GM18517 (cell line): ENCODE data around the gene SIRPD.
"Not testable (repeated sequence)": the region's sequence is repeated elsewhere in the genome, so short reads cannot be mapped to it uniquely, and the experiment has no call there.

Source experiments
- ATAC-seq: cut with Tn5 transposase; IDR thresholded peaks from one replicate; pipeline ENCODE4 v1.9.1; 2021; ENCODE audit warnings: mild to moderate bottlenecking, moderate library complexity; ENCODE audit not compliant: unreplicated experiment

SIRPD gene

DNA sequence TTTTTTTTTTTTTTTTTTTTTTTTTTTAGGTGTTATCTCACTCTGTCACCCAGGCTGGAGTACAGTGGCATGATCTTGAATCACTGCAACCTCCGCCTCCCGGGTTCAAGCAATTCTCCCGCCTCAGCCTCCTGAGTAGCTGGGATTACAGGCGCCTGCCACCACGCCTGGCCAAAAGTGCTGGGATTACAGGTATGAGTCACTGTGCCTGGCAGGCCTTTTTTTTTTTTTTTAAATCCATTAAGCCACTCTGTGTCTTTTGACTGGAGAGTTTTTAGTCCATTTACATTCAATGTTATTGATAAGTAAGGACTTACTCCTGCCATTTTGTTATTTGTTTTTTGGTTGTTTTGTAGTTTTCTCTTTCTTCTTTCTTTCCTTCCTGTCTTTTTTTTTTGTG is 60.1 kb downstream of the SIRPD start:
- not testable (repeated sequence) for ATAC-seq

DNA sequence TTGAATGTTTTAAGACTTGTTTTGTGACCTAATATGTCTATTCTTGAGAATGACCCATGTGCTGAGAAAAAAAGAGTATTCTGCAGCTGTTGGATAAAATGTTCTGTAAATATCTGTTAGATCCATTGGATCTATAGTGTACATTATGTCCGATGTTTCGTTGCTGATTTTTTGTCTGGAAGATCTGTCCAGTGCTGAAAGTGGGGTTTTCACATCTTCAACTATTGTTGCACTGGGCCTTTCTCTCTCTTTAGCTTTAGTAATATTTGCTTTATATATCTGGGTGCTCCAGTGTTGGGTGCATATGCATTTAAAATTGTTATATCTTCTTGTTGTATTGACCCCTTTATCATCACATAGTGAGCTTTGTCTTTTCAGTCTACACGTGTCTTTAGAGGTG is 60.6 kb downstream of the SIRPD start:
- no peak for ATAC-seq

DNA sequence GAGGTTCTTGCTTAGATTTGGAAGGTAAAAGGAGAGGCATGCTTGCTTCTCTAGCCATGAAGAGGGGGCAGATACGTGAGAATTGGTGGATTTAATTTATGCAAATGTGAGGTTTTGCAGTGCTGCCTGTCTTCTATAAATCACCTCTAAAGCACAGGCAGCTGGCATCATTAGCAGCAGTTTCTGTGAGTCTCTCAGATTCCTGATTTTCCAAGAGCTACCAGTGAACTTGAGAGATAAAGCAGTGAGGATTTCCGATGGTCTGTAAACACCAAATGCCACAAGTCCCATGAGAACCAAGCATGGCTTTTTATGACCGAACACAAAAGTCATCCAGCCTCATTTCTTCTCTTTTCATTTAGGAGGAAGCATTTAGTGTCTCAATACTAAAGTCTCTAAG is 63.1 kb downstream of the SIRPD start:
- ATAC-seq, result no peak

DNA sequence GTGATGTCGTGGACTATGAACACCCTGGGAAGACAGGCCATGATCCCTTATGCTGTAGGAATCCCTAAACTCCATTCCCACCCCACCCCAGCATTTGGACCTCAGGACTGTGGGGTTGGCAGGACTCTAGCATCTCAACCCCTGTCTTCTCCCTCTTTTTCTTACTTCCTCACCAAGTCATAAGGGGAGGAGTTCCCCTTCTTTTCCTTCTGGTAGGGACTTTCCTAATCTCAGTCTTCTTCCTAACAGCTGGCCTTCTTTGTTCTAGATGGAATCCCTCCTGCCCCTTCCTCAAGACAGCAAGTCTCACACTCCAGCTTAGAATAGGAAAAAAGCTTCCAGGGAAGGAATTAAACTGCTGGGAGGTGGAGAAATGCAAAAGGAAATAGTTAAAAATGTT is 64.0 kb downstream of the SIRPD start:
- no peak for ATAC-seq

DNA sequence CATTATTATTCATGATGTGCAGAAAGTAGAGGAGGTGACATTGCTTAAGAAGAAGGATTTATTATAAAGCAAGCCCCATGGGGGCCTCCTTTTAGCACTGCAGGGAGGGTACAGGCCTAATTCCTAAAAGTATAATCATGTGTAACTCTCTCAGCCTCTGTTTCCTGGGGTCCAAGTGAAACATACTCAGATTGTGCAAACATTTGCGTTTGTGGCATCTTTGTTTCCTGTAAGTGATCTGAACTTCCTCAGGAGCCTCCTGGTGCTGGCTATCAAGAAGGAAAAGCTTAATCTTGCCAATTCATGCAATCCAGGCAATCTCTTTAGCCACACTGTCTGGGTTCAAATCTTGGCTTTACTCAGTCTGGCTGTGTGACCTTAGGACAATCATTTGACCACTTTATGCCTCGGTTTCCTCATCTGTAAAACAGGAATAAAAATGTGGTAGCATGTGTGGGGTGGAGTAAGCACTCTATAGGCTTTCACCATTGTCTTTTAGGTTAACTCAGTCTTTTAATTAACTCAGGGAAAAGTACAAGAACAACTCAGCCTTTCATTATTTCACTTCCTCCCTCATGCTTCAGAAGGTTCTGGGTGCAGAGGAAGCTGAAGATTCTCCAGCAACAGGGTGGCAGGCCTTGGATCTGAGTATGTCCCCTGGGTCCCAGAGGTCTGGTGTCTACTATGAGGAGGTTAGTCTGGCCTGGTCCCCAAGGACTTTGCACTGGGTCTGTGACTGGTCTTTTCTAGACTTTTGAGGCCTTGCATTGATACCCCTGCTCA is 65.5 kb downstream of the SIRPD start:
- ATAC-seq, result no peak

DNA sequence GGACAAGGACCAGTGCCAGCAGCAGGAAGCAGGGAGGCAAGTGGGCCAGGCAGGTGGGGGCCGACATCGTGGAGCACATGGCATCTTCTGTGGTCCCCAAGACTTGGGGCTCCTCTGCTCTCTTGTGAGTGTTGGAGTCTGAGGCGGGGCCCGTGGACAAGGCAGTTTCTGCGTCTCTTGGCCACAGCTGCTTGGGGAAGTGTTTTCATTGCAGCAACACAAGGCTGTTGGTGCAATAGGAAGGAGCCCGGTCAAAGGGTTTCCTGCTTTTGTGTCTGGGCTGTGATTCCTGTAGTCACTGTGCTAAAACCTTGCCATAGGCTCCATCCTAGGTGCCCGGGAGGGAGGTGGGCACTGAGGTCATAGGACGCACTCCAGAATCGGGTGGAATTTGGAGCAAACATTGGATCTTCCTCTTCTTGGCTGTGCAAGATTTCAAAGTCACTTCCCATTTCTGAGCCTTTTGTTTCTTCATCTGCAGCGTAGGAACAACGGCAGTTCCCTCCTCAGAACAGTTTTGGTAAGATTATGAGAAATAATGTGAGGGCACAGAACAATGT is 66.1 kb downstream of the SIRPD start, which contains the start of gene SIRPB2:
TSS of gene SIRPB2 (minus strand) at position 140 of the 560 bp plus-strand sequence. CDS start at position 79, 61 bp downstream.
- no peak for ATAC-seq

DNA sequence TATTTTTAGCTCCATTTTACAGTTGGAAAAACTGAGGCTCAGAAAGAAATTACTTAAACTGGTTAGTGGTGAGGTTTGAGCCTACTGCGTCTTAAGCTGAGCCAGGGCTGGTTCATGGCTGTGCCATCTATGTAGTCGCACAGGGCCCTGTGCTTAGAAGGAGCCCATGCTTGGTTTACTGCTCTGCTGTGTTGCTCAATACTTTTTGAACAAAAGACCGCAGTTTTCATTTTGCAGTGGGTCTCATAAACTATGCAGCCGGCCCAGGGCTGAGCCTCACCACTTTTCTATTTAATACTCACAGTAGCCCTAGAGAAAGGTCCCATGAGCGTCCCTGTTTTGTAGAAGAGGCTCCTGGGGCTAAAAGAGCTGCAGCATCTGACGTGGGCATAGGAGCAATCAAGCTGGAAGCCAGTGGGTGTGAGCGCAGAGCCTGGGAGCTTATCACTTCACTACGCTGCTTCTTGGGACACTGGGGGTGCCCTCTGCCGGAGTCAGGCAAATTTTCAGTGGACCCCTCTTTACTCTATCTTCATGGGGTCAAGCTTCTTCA is 66.8 kb downstream of the SIRPD start:
- ATAC-seq, result no peak

DNA sequence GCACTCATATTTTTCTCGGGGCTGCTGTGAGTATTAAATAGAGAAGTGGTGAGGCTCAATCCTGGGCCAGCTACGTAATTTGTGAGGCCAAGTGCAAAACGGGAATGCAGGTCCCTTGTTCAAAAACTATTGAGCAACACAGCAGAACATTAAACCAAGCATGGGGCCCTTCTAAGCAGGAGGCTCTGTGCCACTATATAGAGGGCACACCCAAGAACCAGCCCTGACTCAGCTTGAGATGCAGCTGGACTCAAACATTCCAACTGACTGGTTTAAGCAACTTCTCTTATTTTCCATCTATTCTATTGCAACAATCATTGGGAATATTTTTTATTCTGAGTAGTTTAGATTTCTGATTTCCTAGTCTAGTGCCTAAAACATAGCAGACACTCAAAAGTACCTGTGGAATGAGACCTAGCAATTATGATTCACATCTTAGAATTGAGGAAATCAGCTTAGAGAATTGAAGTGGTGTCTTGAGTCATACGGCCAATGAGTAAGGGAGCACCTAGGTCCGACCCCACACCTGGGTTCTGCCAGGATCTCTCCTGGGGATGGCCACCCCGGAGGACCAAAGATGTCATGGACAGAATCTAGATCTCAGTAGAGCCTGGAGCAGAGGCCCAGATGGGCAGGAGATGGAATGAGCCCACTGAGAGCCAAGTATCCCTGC is 67.6 kb downstream of the SIRPD start:
- ATAC-seq, result no peak

DNA sequence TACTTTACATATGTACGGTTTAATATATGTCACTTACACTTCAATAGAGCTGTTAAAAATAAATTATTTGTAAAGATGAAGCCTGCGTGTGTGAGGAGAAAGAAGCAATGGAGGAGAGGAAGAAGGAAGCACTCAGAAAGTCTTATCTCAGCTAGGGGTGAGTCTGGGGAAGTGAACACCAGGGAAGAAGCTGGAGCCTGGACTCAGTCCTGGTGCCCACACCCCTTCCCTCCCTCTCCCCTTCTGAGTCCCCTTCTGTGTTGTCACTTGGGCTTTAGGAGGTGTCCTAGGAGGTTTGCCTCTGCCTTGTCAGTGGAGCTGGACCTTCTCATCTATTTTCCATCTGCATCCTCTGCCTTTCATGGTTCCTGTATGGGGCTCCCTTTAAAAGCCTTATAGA is 68.2 kb downstream of the SIRPD start:
- ATAC-seq, result no peak

DNA sequence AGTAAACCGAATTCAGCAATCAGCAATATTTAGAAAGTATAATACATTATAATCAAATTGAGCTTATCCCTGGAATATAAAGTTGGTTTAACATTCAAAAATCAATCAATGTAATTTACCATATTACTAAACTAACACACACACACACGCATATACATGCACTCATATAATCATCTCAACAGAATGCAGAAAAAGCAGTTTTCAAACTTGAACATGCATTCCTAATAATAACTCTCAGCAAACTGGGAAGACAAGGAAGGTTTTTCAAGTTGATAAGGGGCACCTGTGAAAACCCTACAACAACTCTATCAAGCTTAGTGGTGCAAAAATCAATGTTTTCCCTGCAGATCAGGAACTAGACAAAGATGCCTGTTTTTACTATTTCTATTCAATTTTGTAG is 70.9 kb downstream of the SIRPD start:
- ATAC-seq, result no peak

DNA sequence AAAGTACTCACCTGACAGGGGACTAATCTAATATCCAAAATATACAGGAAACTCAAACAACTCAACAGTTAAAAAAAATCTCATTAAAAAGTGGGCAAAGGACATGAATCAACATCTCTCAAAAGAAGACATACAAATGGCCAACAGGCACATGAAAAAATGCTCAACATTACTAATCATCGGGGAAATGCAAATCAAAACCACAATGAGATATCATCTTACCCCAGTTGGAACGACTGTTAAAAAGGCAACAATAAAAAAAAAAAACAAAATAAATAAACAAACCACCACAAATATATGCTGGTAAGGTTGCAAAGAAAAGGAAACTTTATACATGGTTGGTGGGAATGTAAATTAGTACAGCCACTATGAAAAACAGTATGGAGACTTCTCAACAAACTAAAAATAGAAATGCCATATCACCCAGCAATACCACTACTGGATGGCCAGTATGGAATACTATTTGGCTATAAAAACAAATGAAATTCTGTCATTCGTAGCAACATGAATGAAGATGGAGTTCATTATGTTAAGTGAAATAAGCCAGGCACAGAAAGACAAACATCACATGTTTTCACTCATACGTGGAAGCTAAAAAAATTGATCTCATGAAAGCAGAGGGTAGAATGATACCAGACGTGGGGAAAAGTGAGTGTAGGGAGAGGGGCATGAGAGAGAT is 72.9 kb downstream of the SIRPD start:
- no peak for ATAC-seq
